SH-SY5Y (cell line): ENCODE measurements around the gene FMNL2.

Experiments used
- GATA2 ChIP-seq: IDR thresholded peaks from 2 replicates; pipeline ENCODE4 v1.6.1; 2011; ENCODE audit warnings: mild to moderate bottlenecking, low read depth, low read length
- GATA3 ChIP-seq: IDR thresholded peaks from 2 replicates; pipeline ENCODE4 v1.6.1; 2011; ENCODE audit warnings: low read depth, mild to moderate bottlenecking, low read length, moderate library complexity

DNA sequence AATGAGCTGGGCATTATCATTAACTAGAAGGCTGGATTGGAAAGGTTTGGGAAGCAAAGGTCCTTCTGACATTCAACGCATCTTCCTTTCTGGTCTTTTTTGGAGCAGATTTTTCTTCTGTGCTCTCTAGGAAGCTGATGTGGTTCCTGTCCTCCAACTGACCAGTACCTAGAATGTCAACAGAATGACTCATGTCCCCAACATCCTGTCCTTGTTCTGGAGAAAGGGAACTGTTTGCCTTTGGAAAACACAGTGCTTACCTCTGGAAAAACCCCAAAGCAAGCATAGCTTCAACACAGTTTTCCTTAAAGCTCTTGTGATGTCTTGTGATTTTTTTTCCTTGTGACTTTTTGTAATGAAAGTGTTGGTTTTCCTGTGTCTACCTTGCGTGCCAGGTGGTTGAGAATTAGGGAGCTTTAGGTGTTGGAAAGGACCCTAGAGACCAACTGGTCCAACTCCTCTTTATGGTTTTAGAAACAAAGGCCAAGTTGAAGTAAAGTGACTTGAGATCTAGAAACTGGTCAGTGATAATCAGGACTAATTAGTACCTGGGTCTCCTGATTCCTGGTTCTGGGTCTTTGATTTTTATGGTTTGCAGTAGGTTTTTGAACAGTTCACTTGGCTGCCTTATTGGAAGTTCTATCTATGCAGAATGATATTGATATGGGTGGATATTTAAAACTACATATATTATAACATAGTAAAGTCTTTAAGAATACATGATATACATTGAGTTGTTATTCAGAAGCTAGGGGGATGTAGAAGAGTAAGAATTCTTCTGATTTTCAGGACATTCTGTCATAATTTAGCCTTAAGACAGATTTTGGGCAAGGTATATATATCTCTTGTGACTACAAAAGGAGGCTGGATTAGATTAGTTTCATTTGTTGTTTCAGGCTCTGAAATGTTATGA is 70.5 kb downstream of the FMNL2 start:
- no peak for TF ChIP-seq GATA3
- TF ChIP-seq GATA2, result no peak
